HepG2 (cell line): ENCODE data around the gene OST4. TPM values are rescaled to one million over a fixed set of nuclear protein-coding genes. Genes with fewer than 3 reads are reported as not detected.

Source experiments
- GPN1 ChIP-seq: sonication (generic); formaldehyde crosslinking; IDR thresholded peaks from 2 replicates; pipeline ENCODE4 v1.5.1; 2020; ENCODE audit warnings: missing genetic modification reagents, borderline replicate concordance
- KDM6A ChIP-seq: IDR thresholded peaks from 2 replicates; pipeline ENCODE4 v1.6.1; 2016; ENCODE audit warnings: low read depth
- NFYC ChIP-seq: IDR thresholded peaks from 2 replicates; pipeline ENCODE4 v1.6.1; 2016; ENCODE audit warnings: missing genetic modification reagents, missing compliant biosample characterization
- NKX3-1 ChIP-seq: sonication (generic); formaldehyde crosslinking; IDR thresholded peaks from 2 replicates; pipeline ENCODE4 v1.5.0; 2020; ENCODE audit warnings: missing genetic modification reagents
- PRDM10 ChIP-seq: sonication (generic); formaldehyde crosslinking; IDR thresholded peaks from 2 replicates; pipeline ENCODE4 v1.4.0; 2020; ENCODE audit warnings: low read depth, missing genetic modification reagents
- RELA ChIP-seq: sonication (generic); formaldehyde crosslinking; IDR thresholded peaks from 2 replicates; pipeline ENCODE4 v1.4.0; 2020; ENCODE audit warnings: missing genetic modification reagents
- SMAD1 ChIP-seq: sonication (generic); formaldehyde crosslinking; IDR thresholded peaks from 2 replicates; pipeline ENCODE4 v1.4.0; 2020; ENCODE audit warnings: missing genetic modification reagents, low read depth, mild to moderate bottlenecking, borderline replicate concordance
- SMYD3 ChIP-seq: sonication (generic); formaldehyde crosslinking; IDR thresholded peaks from 2 replicates; pipeline ENCODE4 v1.8.1; 2023; ENCODE audit warnings: mild to moderate bottlenecking, missing genetic modification reagents
- STAT5B ChIP-seq: sonication (generic); formaldehyde crosslinking; IDR thresholded peaks from 2 replicates; pipeline ENCODE4 v1.4.0; 2020; ENCODE audit warnings: missing genetic modification reagents
- U2AF1 ChIP-seq: fragments of 200-400 bp; formaldehyde crosslinking; optimal IDR thresholded peaks from 2 replicates; pipeline ENCODE3; 2017; ENCODE audit warnings: mild to moderate bottlenecking, low read depth, low read length
- ZBTB33 ChIP-seq: sonication (generic); formaldehyde crosslinking; IDR thresholded peaks from 2 replicates; pipeline ENCODE4 v1.4.0; 2020; ENCODE audit warnings: missing genetic modification reagents
- ZMYM3 ChIP-seq: sonication (generic); formaldehyde crosslinking; IDR thresholded peaks from 2 replicates; pipeline ENCODE4 v1.5.1; 2020; ENCODE audit warnings: mild to moderate bottlenecking, missing genetic modification reagents
- ZNF362 ChIP-seq: sonication (generic); formaldehyde crosslinking; IDR thresholded peaks from 2 replicates; pipeline ENCODE4 v1.4.0; 2020; ENCODE audit warnings: missing genetic modification reagents, mild to moderate bottlenecking, borderline replicate concordance
- ZNF414 ChIP-seq: sonication (generic); formaldehyde crosslinking; IDR thresholded peaks from 2 replicates; pipeline ENCODE4 v1.5.0; 2020; ENCODE audit warnings: missing genetic modification reagents
- ZNF530 ChIP-seq: sonication (generic); formaldehyde crosslinking; IDR thresholded peaks from 2 replicates; pipeline ENCODE4 v1.5.0; 2020; ENCODE audit warnings: low read depth, mild to moderate bottlenecking, missing genetic modification reagents
- ZNF564 ChIP-seq: sonication (generic); formaldehyde crosslinking; IDR thresholded peaks from 2 replicates; pipeline ENCODE4 v1.8.1; 2023; ENCODE audit warnings: mild to moderate bottlenecking, missing genetic modification reagents
- ZNF781 ChIP-seq: sonication (generic); formaldehyde crosslinking; IDR thresholded peaks from 2 replicates; pipeline ENCODE4 v1.5.1; 2020; ENCODE audit warnings: borderline replicate concordance, mild to moderate bottlenecking, missing genetic modification reagents; ENCODE audit errors: not compliant biosample characterization
- polyA plus RNA-seq, 8 experiments: library from polyadenylated mRNA; depleted of rRNA in 3 of 8; stranded (reverse) in 7 of 8; unstranded in 1 of 8; fragments of >200 nt; fragmentation: Illumina TruSeq in 4 of 8; extraction: Trizol in 4 of 8; gene quantifications; 2 replicates each; pipeline versions ENCODE4 v1.2.1 to v1.2.3, GENCODE V29; 2011 to 2016; ENCODE audit warnings: low read depth in 4 of 8, missing spikeins in 1 of 8, mixed read lengths in 1 of 8; ENCODE audit not compliant: insufficient read depth in 1 of 8
- total RNA-seq, 5 experiments: library from RNA; depleted of rRNA; stranded (reverse); fragments of >200 nt; fragmentation: Illumina TruSeq; extraction: Trizol; gene quantifications; 2 replicates each; pipeline ENCODE4 v1.2.3, GENCODE V29; 2016; ENCODE audit warnings: low read depth in 1 of 5

Gene OST4
- total and polyA plus RNA-seq, 2 of the 13 experiments (the other 11 are each of a cell fraction or from before 2014, with no cell fraction given), result 498 to 584 TPM

GRCh38 chr2:27071990-27072830, 756 bp upstream of the OST4 start (continued):
- TF ChIP-seq ZNF362 (CRISPR knock-in tag) (no peak), U2AF1 (no peak), NKX3-1 (CRISPR knock-in tag) (no peak), SMYD3 (CRISPR knock-in tag) (no peak), SMAD1 (CRISPR knock-in tag) (no peak), ZNF564 (CRISPR knock-in tag) (no peak), GPN1 (CRISPR knock-in tag) (no peak), ZMYM3 (CRISPR knock-in tag) (no peak), STAT5B (no peak), ZBTB33 (CRISPR knock-in tag) (0 out of 2 replicates have a peak, but pooled peaks have one; percentile 4), ZNF530 (no peak), RELA (peak; percentile 87; the same call in 1 of the 2 replicates), NFYC (CRISPR knock-in tag) (no peak), PRDM10 (CRISPR knock-in tag) (no peak), ZNF781 (CRISPR knock-in tag) (no peak), ZNF414 (no peak), KDM6A (CRISPR knock-in tag) (no peak)
